GM12891 (cell line): ENCODE measurements around the gene ATG16L2.

ENCODE experiments used
- POLR2A ChIP-seq: IDR thresholded peaks from 2 replicates; pipeline ENCODE4 v1.6.1; 2011; ENCODE audit warnings: low read depth, low read length, control low read depth
- POLR2AphosphoS5 ChIP-seq: IDR thresholded peaks from 2 replicates; pipeline ENCODE4 v1.6.1; 2011; ENCODE audit warnings: low read depth, low read length, control low read depth

DNA sequence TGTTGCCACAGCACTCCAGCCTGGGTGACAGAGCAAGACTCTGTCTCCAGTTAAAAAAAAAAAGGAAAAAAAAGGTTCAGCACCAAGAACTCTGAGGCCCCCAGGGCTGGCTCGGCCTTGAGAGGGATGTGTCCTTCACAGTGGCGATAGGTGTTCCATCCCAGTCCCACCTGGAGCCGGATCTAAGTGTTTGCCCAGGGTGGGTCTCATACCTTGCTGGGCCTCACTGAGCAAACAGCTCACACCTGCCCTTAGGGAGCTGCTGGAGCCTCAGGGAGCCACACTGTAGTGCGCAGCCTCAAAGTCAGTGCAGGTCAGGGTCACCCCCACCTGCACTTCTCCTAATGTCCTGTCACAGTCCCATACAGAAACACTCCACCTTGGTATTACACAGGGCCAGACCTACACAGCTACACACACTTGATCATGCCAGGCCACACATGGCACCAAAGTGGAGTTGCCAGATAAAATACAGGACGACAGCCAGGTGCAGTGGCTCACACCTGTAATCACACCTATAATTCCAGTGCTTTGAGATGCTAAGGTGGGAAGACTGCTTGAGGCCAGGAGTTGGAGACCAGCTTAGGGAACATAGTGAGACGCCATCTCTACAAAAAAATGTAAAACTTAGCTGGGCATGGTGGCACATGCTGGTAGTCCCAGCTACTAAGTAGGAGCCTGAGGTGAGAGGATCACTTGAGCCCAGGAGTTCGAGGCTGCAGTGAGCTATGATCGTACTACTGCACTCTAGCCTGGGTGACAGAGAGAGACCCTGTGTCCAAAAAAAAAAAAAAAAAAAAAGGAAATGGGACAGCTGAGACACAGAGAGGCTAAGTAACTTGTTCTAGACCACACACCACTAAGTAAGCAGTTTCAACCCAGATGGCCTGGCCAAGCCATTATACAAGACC, 27.7 kb upstream of the ATG16L2 start:
- no peak for TF ChIP-seq POLR2AphosphoS5
- no peak for TF ChIP-seq POLR2A
